Activated CD4-positive, alpha-beta T cell treated with anti-CD3 and anti-CD28 coated beads, Interleukin-2, amount 10 ng/mL, durations not matched to agents 24 days and 14 days (primary cell): ENCODE measurements around the gene CAMTA2. TPM values are rescaled to one million over a fixed set of nuclear protein-coding genes. Genes with fewer than 3 reads are reported as not detected.

ENCODE experiments used
- DNase-seq: peaks from one replicate; pipeline ENCODE4 v3.0.0; 2022
- H3K27ac Mint-ChIP-seq: one replicate; pipeline ENCODE4 v1.8.0; 2022; ENCODE audit warnings: mild to moderate bottlenecking, mixed read lengths
- H3K27me3 Mint-ChIP-seq: one replicate; pipeline ENCODE4 v1.8.0; 2022; ENCODE audit warnings: mixed read lengths
- H3K36me3 Mint-ChIP-seq: one replicate; pipeline ENCODE4 v1.8.0; 2022; ENCODE audit warnings: low read depth, mild to moderate bottlenecking, mixed read lengths
- H3K4me1 Mint-ChIP-seq: one replicate; pipeline ENCODE4 v1.8.0; 2021; ENCODE audit warnings: mixed read lengths
- H3K4me3 Mint-ChIP-seq: one replicate; pipeline ENCODE4 v1.8.0; 2022; ENCODE audit warnings: mild to moderate bottlenecking, moderate library complexity, mixed read lengths
- H3K9me3 Mint-ChIP-seq: one replicate; pipeline ENCODE4 v1.8.0; 2021; ENCODE audit warnings: mixed read lengths
- intact Hi-C: fragments of 100-400 bp; cut with micrococcal nuclease; formaldehyde crosslinking; loops from one replicate; pipeline ENCODE4 v1.15.1; 2023
- total RNA-seq: library from RNA; stranded (reverse); gene quantifications from 2 replicates; pipeline ENCODE4 v1.2.3, GENCODE V29; 2022

Gene CAMTA2
- total RNA-seq, 1 donor from 2014 or later: 89.7 TPM

DNA sequence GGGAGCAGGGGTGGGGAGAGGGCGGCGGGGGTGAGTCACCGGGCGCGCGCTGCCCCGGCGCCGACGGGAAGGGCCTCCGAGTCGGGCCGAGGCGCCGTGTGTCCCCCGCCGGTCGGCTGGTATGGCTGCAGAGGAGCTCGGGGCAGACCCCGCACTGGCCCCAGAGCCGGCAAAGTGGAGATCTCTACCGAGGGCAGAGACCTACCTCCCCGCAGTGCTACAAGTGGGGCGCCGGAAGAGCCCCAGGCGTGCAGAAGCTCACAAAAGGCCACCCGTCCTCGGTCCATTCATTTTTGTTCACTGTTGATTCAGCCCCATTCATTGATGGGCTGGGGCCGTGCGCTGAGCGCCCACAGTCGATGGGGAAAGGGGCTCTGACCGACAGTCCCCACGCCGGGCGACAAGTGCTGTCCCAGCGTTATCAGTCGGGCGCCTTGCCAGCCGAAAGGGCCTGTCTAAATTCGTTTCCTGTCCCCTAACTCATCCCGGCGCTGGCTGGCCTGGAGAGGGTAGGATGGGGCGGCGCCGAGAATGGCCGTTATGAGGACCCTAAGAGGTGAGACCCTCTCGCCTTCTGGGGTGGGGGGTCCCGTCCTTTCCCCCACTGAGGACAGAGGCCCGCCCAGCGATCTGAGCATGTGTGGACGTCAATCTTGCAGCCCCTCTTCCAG is 37.3 kb downstream of the CAMTA2 start:
- intact Hi-C loops: no loop called here
- Mint-ChIP-seq H3K27me3 (no peaks in the 10 kb centered on the region), H3K9me3 (no peaks in the 10 kb centered on the region), H3K27ac (peak overlapping the region; percentile 95), H3K36me3 (peaks cover 29% of the 10 kb centered on the region), H3K4me3 (peak overlapping the region; percentile 95), H3K4me1 (peaks cover 32% of the 10 kb centered on the region)
- DNase-seq: no peak

DNA sequence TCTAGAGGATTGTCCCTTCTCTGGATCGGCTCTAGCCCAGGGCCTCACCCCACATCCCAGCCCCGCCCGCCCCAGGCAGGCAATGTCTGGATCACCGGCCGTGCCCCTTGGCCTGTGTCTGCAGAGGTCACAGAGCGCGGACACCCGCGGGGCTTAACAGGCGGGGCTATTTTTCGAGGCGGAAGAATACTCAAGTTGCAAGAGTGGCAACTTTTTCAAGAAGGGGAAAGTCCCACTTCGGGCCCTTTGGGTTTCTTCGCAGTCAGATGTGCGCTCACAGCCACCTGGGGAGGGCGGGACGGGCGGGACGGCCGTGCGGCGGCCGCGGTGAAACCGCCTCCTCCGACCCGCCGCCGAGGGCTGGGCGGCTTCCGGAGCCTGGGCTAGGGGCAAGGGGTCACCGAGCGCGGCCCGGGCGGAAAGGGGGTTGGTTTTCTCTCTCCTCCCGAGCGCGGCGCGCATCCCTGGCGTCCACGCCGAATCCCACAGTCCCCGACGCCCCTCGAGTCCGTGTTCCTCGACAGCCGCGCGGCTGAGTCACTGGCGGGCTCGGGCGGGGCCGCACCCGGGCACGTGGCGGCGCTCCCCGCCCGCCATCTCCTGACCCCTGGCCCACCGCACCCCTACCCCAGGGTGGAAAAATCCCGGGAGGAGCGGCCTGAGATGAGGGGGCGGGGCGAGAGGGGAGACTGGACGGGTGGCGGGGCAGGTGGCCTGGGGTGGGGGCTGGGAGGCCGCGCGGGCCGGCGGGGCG is 38.0 kb downstream of the CAMTA2 start:
- Mint-ChIP-seq H3K36me3 (peaks cover 36% of the 10 kb centered on the region), H3K4me3 (peak overlapping the region; percentile 95), H3K9me3 (no peaks in the 10 kb centered on the region), H3K27ac (peak overlapping the region; percentile 99), H3K4me1 (peaks cover 40% of the 10 kb centered on the region), H3K27me3 (no peaks in the 10 kb centered on the region)
- intact Hi-C loops: loop anchor here (2.0 to 10.0 kb wide), 3 partner anchors 38 to 585 kb away; partner anchors contain the start of genes CAMTA2, INCA1, KIF1C and UBE2G1
- peak; percentile 93 for DNase-seq

DNA sequence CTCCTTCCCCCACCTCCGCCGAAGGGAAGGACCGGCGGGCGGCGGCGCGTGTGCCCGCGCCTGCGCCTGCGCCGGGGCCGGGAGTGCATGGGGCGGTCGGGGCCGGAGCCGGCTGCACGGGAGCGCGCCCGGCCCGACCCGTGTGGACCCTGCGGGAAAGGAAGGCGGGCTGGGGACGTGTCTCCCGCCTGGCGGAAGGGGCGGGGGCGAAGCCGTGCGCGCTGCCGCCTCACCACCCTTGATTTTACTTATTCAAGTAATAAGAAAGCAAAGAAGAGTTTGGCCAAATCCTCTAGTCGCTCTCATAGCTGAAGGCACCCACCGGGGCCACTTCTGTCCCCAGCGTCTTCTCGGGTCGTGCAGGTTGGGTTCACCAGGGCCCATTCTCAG is 38.5 kb downstream of the CAMTA2 start:
- peaks cover 40% of the 10 kb centered on the region for H3K36me3 Mint-ChIP-seq
- H3K4me3 Mint-ChIP-seq: peak overlapping the region; percentile 95
- no peaks in the 10 kb centered on the region for H3K27me3 Mint-ChIP-seq
- H3K4me1 Mint-ChIP-seq: peaks cover 44% of the 10 kb centered on the region
- DNase-seq: peak; percentile 94
- H3K27ac Mint-ChIP-seq: peak overlapping the region; percentile 99
- intact Hi-C loops: loop anchor here (1.0 to 10.0 kb wide), 5 partner anchors 9 to 584 kb away; partner anchors contain the start of genes CAMTA2, INCA1, KIF1C and RNF167
- no peaks in the 10 kb centered on the region for H3K9me3 Mint-ChIP-seq

DNA sequence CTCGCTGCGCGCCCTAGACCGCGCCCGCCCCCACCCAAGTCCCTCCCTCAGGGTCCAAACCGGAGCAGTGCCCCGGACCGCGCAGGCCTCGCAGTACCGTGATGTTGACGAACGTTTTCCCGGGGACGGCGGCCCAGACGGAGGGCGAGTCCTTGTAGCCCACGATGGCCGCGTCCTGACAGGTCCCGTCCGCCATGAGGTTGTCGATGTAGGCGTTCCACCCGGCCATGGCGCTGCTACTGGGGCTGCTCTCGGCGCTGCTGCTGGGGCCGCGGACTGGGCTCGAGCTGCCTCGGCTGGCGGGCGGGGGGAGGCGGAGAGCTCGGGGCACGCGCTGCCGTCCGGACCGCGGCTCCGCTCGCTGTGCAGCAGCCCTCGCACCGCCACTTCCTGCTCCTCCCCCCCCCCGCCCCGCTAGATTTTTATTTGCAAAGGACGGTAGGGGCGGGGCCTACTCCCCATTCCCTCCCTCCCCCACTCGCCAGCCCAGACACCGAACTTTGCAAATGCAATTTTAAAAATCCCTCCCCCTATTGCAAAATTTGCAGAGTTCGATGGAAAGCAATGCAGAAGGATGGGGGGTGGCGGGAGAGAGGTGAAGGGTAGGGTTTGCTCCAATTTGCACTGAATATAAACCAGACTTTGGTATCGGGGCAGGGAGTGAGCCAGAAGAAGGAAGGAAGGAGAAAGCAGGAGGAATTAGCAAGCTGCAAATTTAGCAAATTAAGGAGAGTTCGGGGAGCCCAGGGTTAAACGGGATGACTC is 39.1 kb downstream of the CAMTA2 start, which contains the start of gene PFN1:
Gene PFN1, minus strand, starts transcription at position 365 of the 765 bp plus-strand sequence. Its CDS starts 136 bp downstream, at position 229.
- intact Hi-C loops: loop anchor here (1.0 to 10.0 kb wide), 5 partner anchors 8 to 584 kb away; partner anchors contain the start of genes CAMTA2, INCA1, KIF1C and RNF167
- Mint-ChIP-seq H3K4me1 (peaks cover 46% of the 10 kb centered on the region), H3K27me3 (no peaks in the 10 kb centered on the region), H3K36me3 (peaks cover 42% of the 10 kb centered on the region), H3K4me3 (peak within 1 kb of the TSS; percentile 95), H3K9me3 (no peaks in the 10 kb centered on the region), H3K27ac (peak within 1 kb of the TSS; percentile 99)
- peak; percentile 95 for DNase-seq

DNA sequence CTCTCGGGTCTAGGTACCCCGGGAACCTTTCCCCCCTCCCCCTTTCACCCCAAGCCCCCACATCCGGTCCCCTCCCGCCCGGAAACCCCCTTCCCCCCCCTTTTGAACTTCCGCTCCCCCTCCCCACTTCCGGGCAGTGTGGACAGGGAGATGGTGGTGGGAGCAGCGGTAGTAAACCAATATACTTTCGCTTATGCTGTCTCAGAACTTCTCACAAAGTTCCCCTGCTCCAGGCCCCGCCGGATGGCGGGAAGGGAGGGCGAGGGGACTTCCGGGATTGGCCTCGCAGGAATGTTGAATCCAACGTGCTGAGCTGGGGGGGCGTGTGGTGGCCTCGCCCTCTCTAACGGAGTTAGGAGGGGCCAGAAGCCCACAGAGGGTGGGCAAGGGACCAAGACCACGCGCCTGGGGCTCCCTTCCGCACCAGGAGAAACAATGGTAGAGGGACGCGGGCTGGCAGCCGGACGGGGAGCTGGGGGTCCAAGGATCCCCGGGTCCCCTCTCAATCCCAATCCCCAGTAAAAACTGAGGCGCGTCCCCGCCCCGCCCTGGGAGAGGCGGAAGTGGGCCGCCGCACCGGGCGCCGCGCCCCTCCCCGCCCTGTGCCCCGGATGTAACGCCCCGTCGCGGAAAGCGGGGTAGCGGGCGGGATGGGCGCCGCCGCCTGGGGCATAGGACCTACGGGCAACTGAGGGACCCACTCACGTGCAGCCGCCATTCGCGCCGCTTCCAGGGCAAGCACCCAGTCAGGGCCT is 39.9 kb downstream of the CAMTA2 start:
- Mint-ChIP-seq H3K4me3 (peak overlapping the region; percentile 95), H3K27me3 (no peaks in the 10 kb centered on the region), H3K36me3 (peaks cover 49% of the 10 kb centered on the region), H3K4me1 (peaks cover 53% of the 10 kb centered on the region), H3K27ac (peak overlapping the region; percentile 99), H3K9me3 (no peaks in the 10 kb centered on the region)
- intact Hi-C loops: loop anchor here (1.0 to 10.0 kb wide), 5 partner anchors 7 to 583 kb away; partner anchors contain the start of genes CAMTA2, INCA1, KIF1C and RNF167
- peak; percentile 93 for DNase-seq

DNA sequence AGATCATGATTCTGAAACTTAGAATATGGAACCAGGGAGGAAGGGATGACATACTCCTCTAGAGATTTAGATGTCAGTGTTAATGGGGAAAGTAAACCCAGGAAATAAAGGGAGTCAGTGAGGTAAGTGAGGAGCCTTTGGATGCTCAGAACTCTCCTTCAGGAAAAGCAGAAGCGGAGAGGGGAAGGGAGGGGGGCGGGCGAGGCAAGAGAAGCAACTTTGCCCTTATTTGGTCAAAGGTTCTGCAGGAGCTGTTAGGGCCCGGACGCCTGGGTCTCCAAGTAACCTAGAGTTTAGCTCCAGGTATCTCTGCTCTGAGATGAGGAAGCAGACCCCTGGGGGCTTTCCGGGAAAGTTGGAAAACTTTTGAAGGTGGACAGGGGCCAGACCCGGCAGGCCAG is 40.5 kb downstream of the CAMTA2 start:
- peaks cover 58% of the 10 kb centered on the region for H3K4me1 Mint-ChIP-seq
- peaks cover 55% of the 10 kb centered on the region for H3K36me3 Mint-ChIP-seq
- no peaks in the 10 kb centered on the region for H3K9me3 Mint-ChIP-seq
- H3K27me3 Mint-ChIP-seq: no peaks in the 10 kb centered on the region
- peak overlapping the region; percentile 95 for H3K4me3 Mint-ChIP-seq
- DNase-seq: no peak
- peak overlapping the region; percentile 95 for H3K27ac Mint-ChIP-seq
- intact Hi-C loops: loop anchor here (5.0 to 10.0 kb wide), 2 partner anchors 40 to 582 kb away; partner anchors contain the start of genes CAMTA2 and UBE2G1

DNA sequence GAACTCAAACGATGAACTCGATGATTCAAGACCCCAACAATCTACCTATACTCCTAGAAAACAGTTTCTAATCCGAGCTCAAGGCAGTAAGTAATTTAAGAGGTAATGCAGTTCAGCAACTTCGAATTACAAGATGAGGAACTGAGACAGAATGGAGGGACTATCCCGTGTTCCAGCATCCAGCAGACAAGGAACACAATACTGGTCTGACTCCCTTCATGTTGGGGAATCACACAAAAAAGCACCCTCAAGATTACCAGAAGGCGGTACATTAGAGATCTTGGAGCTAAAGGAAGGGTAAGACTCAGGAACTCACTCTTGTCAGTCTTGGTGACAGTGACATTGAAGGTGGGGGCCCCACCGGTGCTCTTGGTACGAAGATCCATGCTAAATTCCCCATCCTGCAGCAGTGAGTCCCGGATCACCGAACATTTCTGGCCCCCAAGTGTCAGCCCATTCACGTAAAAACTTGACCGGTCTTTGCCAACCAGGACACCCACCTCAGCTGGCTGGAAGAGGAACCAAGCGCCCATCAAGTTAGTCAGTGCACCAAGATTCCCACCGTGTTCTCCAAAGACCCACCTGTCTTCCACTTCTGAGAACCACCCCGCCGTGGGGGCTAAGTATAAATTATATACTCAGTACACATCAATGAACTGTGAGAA is 41.0 kb downstream of the CAMTA2 start:
- Mint-ChIP-seq H3K4me1 (peaks cover 59% of the 10 kb centered on the region), H3K27ac (peak overlapping the region; percentile 95), H3K27me3 (no peaks in the 10 kb centered on the region), H3K4me3 (peak overlapping the region; percentile 95), H3K36me3 (peaks cover 61% of the 10 kb centered on the region), H3K9me3 (no peaks in the 10 kb centered on the region)
- peak; percentile 71 for DNase-seq
- intact Hi-C loops: loop anchor here (5.0 to 10.0 kb wide), 2 partner anchors 41 to 582 kb away; partner anchors contain the start of genes CAMTA2 and UBE2G1

DNA sequence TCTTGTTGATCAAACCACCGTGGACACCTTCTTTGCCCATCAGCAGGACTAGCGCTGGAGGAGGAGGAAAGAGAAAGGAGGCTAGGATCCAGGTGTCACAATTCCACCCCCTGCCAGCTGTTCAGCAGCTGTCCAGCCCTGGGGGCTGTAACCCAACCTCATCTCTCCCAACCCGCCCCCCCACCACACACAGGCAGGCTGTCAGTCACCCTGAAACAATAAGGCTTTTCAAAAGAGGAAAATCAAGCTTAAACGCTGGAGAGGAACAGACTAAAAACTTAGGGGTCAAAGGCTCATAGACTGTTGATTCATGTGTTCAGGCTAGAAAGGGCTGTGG is 41.6 kb downstream of the CAMTA2 start:
- intact Hi-C loops: loop anchor here (1.0 to 10.0 kb wide), 4 partner anchors 41 to 581 kb away; partner anchors contain the start of genes ARRB2, CAMTA2 and UBE2G1
- DNase-seq: no peak
- Mint-ChIP-seq H3K9me3 (no peaks in the 10 kb centered on the region), H3K27me3 (no peaks in the 10 kb centered on the region), H3K4me1 (peaks cover 59% of the 10 kb centered on the region), H3K36me3 (peaks cover 66% of the 10 kb centered on the region), H3K27ac (peak overlapping the region; percentile 95), H3K4me3 (peak overlapping the region; percentile 95)

DNA sequence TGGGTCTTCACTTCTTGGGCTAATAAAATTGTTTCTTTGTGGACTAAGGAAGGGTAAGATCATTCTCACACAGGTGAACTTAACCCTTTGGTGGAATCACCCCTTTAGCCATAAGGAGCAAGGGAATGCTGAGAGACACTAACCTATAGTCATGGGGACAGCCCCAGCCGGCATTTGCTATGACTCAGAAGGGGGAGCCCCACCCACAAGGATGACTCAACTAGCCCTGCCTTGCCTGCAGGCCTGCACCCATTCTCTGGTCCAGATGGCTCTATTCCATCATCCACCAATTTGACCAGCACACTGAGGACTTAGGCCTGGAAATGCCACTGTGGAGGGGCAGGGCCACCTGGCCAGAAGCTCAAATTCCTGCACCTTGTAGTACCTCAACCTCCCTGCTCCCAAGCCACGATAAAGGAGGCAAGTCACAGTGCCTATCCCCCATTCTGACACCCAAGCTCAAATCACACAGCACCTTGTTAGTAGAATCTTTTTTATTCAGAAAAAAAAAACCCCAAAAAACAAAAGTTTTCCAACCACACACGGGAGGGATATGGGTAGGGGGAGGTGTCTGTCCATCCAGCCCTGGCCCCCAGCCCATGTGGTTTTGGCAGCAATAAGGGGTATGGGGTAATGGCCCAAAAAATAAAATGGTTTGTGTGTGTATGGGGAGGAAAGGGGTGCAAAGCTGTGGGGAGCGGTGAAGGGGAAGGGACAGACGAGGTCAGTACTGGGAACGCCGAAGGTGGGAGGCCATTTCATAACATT is 42.1 kb downstream of the CAMTA2 start:
- Mint-ChIP-seq H3K36me3 (peaks cover 68% of the 10 kb centered on the region), H3K9me3 (no peaks in the 10 kb centered on the region), H3K4me1 (peaks cover 54% of the 10 kb centered on the region), H3K27me3 (no peaks in the 10 kb centered on the region), H3K4me3 (peak overlapping the region; percentile 95), H3K27ac (peak overlapping the region; percentile 95)
- intact Hi-C loops: loop anchor here (1.0 to 10.0 kb wide), 4 partner anchors 42 to 581 kb away; partner anchors contain the start of genes ARRB2, CAMTA2 and UBE2G1
- DNase-seq: peak; percentile 94

DNA sequence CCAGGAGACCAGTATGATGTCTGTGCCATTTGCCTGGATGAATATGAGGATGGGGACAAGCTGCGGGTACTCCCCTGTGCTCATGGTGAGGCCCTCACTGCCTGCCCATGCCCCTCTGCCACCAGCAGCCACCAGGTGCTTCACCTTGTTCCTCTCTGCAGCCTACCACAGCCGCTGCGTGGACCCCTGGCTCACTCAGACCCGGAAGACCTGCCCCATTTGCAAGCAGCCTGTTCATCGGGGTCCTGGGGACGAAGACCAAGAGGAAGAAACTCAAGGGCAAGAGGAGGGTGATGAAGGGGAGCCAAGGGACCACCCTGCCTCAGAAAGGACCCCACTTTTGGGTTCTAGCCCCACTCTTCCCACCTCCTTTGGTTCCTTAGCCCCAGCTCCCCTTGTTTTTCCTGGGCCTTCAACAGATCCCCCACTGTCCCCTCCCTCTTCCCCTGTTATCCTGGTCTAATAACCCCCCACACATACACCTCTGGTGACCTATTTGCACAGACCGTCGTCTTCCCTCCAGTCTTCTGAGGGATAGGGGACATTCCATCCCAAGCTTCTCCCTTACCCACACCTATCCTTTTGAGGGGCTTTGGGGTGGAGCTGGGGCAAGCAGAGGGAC is 42.8 kb downstream of the CAMTA2 start:
- intact Hi-C loops: loop anchor here (1.0 to 10.0 kb wide), 4 partner anchors 43 to 580 kb away; partner anchors contain the start of genes ARRB2, CAMTA2 and UBE2G1
- Mint-ChIP-seq H3K27me3 (no peaks in the 10 kb centered on the region), H3K27ac (peak overlapping the region; percentile 95), H3K36me3 (peaks cover 72% of the 10 kb centered on the region), H3K4me1 (peaks cover 52% of the 10 kb centered on the region), H3K4me3 (peak overlapping the region; percentile 95), H3K9me3 (no peaks in the 10 kb centered on the region)
- peak; percentile 77 for DNase-seq

DNA sequence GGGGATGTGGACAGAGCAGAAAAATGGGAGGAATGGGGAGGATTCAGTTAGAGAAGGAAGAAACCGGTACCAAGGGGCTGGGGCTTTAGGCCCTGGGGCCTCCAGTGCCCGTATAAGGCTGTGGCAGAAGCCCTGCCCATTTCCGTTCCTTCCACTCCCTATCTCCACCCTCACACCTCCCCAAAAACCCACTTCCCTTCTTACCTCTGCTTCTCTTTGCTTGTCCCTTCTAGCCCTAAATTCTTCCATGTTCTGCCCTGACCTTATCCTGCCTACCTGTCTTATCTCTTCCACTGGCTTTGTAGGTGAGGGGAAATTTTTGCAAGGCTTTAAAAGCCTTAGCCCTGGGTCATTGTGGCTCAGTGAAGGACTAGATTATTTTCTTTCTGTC is 43.3 kb downstream of the CAMTA2 start:
- Mint-ChIP-seq H3K4me1 (peaks cover 52% of the 10 kb centered on the region), H3K27ac (peak overlapping the region; percentile 95), H3K27me3 (no peaks in the 10 kb centered on the region), H3K36me3 (peaks cover 74% of the 10 kb centered on the region), H3K9me3 (no peaks in the 10 kb centered on the region), H3K4me3 (peak overlapping the region; percentile 95)
- intact Hi-C loops: loop anchor here (2.0 to 10.0 kb wide), 2 partner anchors 75 to 579 kb away; partner anchors contain the start of gene UBE2G1
- peak; percentile 90 for DNase-seq
